ENCODE results near the gene RTP1. TPM values are rescaled to one million over a fixed set of nuclear protein-coding genes. Genes with fewer than 3 reads are reported as not detected.

RTP1 gene
- total and polyA plus RNA-seq, 5 donors from 2014 or later, result not detected

DNA sequence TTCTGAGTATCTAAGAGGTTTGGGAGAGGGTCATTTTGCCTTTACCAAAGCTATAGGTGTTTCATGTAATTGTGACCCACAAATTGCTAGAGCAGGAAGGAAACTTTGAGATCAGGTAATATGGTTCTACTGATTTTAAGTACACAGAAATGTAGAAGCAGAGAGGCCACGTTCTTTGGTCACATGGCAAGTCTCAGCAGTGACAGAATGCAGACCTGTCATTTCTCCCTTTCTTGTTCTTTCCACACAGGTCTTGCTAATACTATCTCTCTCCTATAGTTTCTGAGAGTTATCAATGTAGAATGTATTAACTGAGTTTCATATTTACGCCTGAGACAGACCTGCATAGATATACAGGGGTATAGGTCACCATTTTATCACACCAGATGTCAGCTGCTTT is 10.9 kb upstream of the RTP1 start:
- H3K27ac ChIP-seq (ENCODE audit: insufficient read depth, low read length, poor library complexity, severe bottlenecking), result no peak overlapping the region
- no peak for DNase-seq
- H3K36me3 Mint-ChIP-seq, result no peaks in the 10 kb centered on the region
- H3K27me3 ChIP-seq (ENCODE audit: control insufficient read depth, insufficient read depth, low read length), result peaks cover 10% of the 10 kb centered on the region
- H3K4me3 ChIP-seq (ENCODE audit: low read depth, low read length), result no peak overlapping the region
- H3K27ac Mint-ChIP-seq, result no peak overlapping the region
- no peak for ATAC-seq (ENCODE audit: low read depth in 2 of 2)
- peaks cover 44% of the 10 kb centered on the region for H3K27me3 Mint-ChIP-seq
- no peak overlapping the region for H3K4me3 Mint-ChIP-seq
- H3K9me3 Mint-ChIP-seq, result peaks cover 0 to 4% (median 0%) of the 10 kb centered on the region in 7 donors
- no peaks in the 10 kb centered on the region for H3K36me3 ChIP-seq (ENCODE audit: control insufficient read depth, insufficient read depth, low read length)
- H3K4me1 ChIP-seq (ENCODE audit: control insufficient read depth, insufficient read depth, low read length, poor library complexity, severe bottlenecking), result no peaks in the 10 kb centered on the region
- no peaks in the 10 kb centered on the region for H3K9me3 ChIP-seq (ENCODE audit: control insufficient read depth in 2 of 2, low read length in 2 of 2)
- H3K4me1 Mint-ChIP-seq, result no peaks in the 10 kb centered on the region

DNA sequence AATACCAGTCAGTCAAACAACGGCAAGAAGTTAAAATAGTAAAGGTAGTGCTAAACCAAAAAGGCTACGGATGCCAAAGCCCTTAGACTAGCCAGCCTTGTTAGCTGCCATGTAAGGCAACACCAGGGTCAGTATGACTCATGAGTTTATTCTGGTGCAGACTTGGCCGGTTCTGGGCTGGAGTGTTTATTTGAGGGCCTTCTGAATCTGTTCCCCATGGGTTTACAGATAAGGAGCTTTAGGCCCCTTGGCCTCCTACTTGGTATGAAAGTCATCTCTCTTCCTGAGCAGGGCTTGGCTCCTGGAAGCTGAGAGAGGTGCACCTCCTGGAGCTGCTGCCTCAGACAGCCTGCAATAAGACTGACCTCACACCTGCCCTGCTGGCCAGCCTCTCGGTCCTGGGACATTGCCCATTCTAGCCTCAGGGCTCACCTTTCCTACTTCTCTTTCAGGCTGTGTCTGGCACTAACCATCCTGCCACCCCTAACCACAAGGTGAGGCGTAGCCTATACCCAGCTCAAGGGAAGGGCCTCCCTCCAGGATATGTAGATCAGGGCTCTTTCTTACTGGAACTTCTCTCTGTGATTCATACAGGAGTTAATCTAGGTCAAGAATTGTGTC is 10.4 kb upstream of the RTP1 start:
- no peaks in the 10 kb centered on the region for H3K9me3 ChIP-seq (ENCODE audit: control insufficient read depth in 2 of 2, low read length in 2 of 2)

DNA sequence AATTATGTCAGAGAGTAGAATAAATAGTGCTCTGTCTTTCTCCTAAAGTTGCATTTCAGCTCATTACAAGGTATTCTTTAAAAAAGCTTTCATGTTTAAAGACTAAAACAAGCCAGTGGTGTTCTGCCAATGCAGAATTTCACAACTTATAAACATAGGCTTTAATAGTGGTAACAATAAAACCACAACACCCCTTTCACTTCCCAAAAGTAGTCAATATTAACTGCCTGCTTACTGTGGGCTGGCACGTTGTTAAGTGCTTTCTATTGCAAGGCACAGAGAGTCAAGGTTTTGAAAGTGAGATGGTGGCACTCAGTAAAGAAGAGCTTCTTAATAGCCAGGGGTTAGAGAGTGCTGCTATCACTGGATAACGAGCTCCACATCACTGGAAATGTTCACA is 8.4 kb upstream of the RTP1 start:
- H3K36me3 ChIP-seq (ENCODE audit: control insufficient read depth, insufficient read depth, low read length), result no peaks in the 10 kb centered on the region
- Mint-ChIP-seq H3K9me3 (peaks cover 0 to 6% (median 0%) of the 10 kb centered on the region in 7 donors), H3K4me1 (no peaks in the 10 kb centered on the region), H3K27me3 (peaks cover 52% of the 10 kb centered on the region), H3K27ac (no peak overlapping the region), H3K36me3 (no peaks in the 10 kb centered on the region), H3K4me3 (no peak overlapping the region)
- H3K27ac ChIP-seq (ENCODE audit: insufficient read depth, low read length, poor library complexity, severe bottlenecking), result no peak overlapping the region
- no peak for ATAC-seq (ENCODE audit: low read depth in 2 of 2)
- no peaks in the 10 kb centered on the region for H3K4me1 ChIP-seq (ENCODE audit: control insufficient read depth, insufficient read depth, low read length, poor library complexity, severe bottlenecking)
- DNase-seq, result no peak
- H3K27me3 ChIP-seq (ENCODE audit: control insufficient read depth, insufficient read depth, low read length), result peaks cover 13% of the 10 kb centered on the region
- H3K4me3 ChIP-seq (ENCODE audit: low read depth, low read length), result no peak overlapping the region
- H3K9me3 ChIP-seq (ENCODE audit: control insufficient read depth in 2 of 2, low read length in 2 of 2), result no peaks in the 10 kb centered on the region

More for the DNA sequence above, 10.4 kb upstream of the RTP1 start:
- peaks cover 0 to 4% (median 0%) of the 10 kb centered on the region in 7 donors for H3K9me3 Mint-ChIP-seq
- ATAC-seq (ENCODE audit: low read depth in 2 of 2) (no peak), DNase-seq (no peak)
- Histone ChIP-seq H3K4me1 (ENCODE audit: control insufficient read depth, insufficient read depth, low read length, poor library complexity, severe bottlenecking) (no peaks in the 10 kb centered on the region), H3K27ac (ENCODE audit: insufficient read depth, low read length, poor library complexity, severe bottlenecking) (no peak overlapping the region), H3K36me3 (ENCODE audit: control insufficient read depth, insufficient read depth, low read length) (no peaks in the 10 kb centered on the region), H3K4me3 (ENCODE audit: low read depth, low read length) (no peak overlapping the region), H3K27me3 (ENCODE audit: control insufficient read depth, insufficient read depth, low read length) (peaks cover 11% of the 10 kb centered on the region)
- H3K27ac Mint-ChIP-seq, result no peak overlapping the region
- H3K27me3 Mint-ChIP-seq, result peaks cover 49% of the 10 kb centered on the region
- H3K4me3 Mint-ChIP-seq, result no peak overlapping the region
- H3K4me1 Mint-ChIP-seq, result no peaks in the 10 kb centered on the region
- no peaks in the 10 kb centered on the region for H3K36me3 Mint-ChIP-seq

GRCh38 chr3:187191271-187191670 is 6.0 kb upstream of the RTP1 start:
- H3K4me3 Mint-ChIP-seq, result no peak overlapping the region
- Histone ChIP-seq H3K36me3 (ENCODE audit: control insufficient read depth, insufficient read depth, low read length) (no peaks in the 10 kb centered on the region), H3K27ac (ENCODE audit: insufficient read depth, low read length, poor library complexity, severe bottlenecking) (no peak overlapping the region), H3K4me3 (ENCODE audit: low read depth, low read length) (no peak overlapping the region), H3K4me1 (ENCODE audit: control insufficient read depth, insufficient read depth, low read length, poor library complexity, severe bottlenecking) (no peaks in the 10 kb centered on the region), H3K27me3 (ENCODE audit: control insufficient read depth, insufficient read depth, low read length) (peaks cover 16% of the 10 kb centered on the region), H3K9me3 (ENCODE audit: control insufficient read depth in 2 of 2, low read length in 2 of 2) (no peaks in the 10 kb centered on the region)
- ATAC-seq (ENCODE audit: low read depth in 2 of 2) (no peak), DNase-seq (no peak)
- no peak overlapping the region for H3K27ac Mint-ChIP-seq
- H3K27me3 Mint-ChIP-seq, result peaks cover 62% of the 10 kb centered on the region
- H3K9me3 Mint-ChIP-seq, result peaks cover 0 to 6% (median 0%) of the 10 kb centered on the region in 7 donors
- no peaks in the 10 kb centered on the region for H3K36me3 Mint-ChIP-seq
- no peaks in the 10 kb centered on the region for H3K4me1 Mint-ChIP-seq

GRCh38 chr3:187193181-187193580 is 4.1 kb upstream of the RTP1 start:
- no peaks in the 10 kb centered on the region for H3K4me1 Mint-ChIP-seq
- Histone ChIP-seq H3K4me3 (ENCODE audit: low read depth, low read length) (no peak overlapping the region), H3K27ac (ENCODE audit: insufficient read depth, low read length, poor library complexity, severe bottlenecking) (no peak overlapping the region), H3K4me1 (ENCODE audit: control insufficient read depth, insufficient read depth, low read length, poor library complexity, severe bottlenecking) (no peaks in the 10 kb centered on the region), H3K36me3 (ENCODE audit: control insufficient read depth, insufficient read depth, low read length) (no peaks in the 10 kb centered on the region), H3K27me3 (ENCODE audit: control insufficient read depth, insufficient read depth, low read length) (peaks cover 13% of the 10 kb centered on the region), H3K9me3 (ENCODE audit: control insufficient read depth in 2 of 2, low read length in 2 of 2) (no peaks in the 10 kb centered on the region)
- ATAC-seq (ENCODE audit: low read depth in 2 of 2) (no peak), DNase-seq (no peak)
- H3K9me3 Mint-ChIP-seq, result peaks cover 0 to 6% (median 0%) of the 10 kb centered on the region in 7 donors
- no peak overlapping the region for H3K4me3 Mint-ChIP-seq
- peaks cover 62% of the 10 kb centered on the region for H3K27me3 Mint-ChIP-seq
- H3K36me3 Mint-ChIP-seq, result no peaks in the 10 kb centered on the region
- H3K27ac Mint-ChIP-seq, result no peak overlapping the region

DNA sequence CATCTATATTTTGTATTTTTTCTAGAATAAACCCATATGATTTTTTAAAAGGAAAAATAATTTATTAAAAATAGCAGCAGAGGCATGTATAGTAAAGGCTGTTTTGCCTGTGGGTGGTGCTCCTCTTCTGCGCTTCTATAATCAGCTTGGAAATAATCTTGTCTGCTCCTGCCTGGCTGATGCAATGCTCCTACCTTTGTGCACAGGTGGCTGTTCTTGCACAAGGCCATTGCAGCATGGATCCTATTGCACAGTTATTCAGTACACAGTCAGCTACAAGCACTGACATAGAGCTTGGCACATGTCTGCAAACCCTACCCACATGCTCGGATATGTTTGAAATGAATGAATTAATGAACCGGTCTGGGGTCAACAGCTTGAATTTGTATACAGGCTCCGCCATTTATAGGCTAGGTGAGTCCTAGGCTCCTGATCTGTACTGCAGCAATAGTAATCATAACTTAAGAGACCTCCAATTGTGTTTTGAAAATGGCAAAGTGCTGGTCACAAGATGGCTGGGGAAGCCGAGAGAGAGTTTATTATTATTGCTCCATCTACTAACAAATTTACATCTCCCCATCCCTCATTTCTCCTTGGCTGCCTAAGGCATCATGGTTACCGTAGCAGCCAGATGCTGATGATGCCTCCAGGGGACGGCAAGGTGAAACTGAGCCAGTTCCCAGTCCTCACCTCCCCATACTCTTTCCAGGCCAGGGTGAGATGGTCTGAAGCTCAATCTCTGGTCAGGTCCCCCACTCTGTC is 532 bp upstream of the RTP1 start:
- Histone ChIP-seq H3K27ac (ENCODE audit: insufficient read depth, low read length, poor library complexity, severe bottlenecking) (no peak overlapping the region), H3K36me3 (ENCODE audit: control insufficient read depth, insufficient read depth, low read length) (no peaks in the 10 kb centered on the region), H3K9me3 (ENCODE audit: control insufficient read depth in 2 of 2, low read length in 2 of 2) (no peaks in the 10 kb centered on the region), H3K4me3 (ENCODE audit: low read depth, low read length) (no peak overlapping the region), H3K4me1 (ENCODE audit: control insufficient read depth, insufficient read depth, low read length, poor library complexity, severe bottlenecking) (no peaks in the 10 kb centered on the region), H3K27me3 (ENCODE audit: control insufficient read depth, insufficient read depth, low read length) (peaks cover 5% of the 10 kb centered on the region)
- no peaks in the 10 kb centered on the region for H3K36me3 Mint-ChIP-seq
- peaks cover 0 to 2% (median 0%) of the 10 kb centered on the region in 7 donors for H3K9me3 Mint-ChIP-seq
- DNase-seq (no peak), ATAC-seq (ENCODE audit: low read depth in 2 of 2) (no peak)
- H3K27me3 Mint-ChIP-seq, result peaks cover 36% of the 10 kb centered on the region
- H3K4me1 Mint-ChIP-seq, result no peaks in the 10 kb centered on the region
- H3K4me3 Mint-ChIP-seq, result no peak overlapping the region
- no peak overlapping the region for H3K27ac Mint-ChIP-seq

GRCh38 chr3:187198490-187198889 is 1.2 kb downstream of the RTP1 start:
- Histone ChIP-seq H3K27ac (ENCODE audit: insufficient read depth, low read length, poor library complexity, severe bottlenecking) (no peak overlapping the region), H3K36me3 (ENCODE audit: control insufficient read depth, insufficient read depth, low read length) (no peaks in the 10 kb centered on the region), H3K4me3 (ENCODE audit: low read depth, low read length) (no peak overlapping the region), H3K27me3 (ENCODE audit: control insufficient read depth, insufficient read depth, low read length) (peaks cover 6% of the 10 kb centered on the region), H3K4me1 (ENCODE audit: control insufficient read depth, insufficient read depth, low read length, poor library complexity, severe bottlenecking) (no peaks in the 10 kb centered on the region), H3K9me3 (ENCODE audit: control insufficient read depth in 2 of 2, low read length in 2 of 2) (no peaks in the 10 kb centered on the region)
- DNase-seq (no peak), ATAC-seq (ENCODE audit: low read depth in 2 of 2) (no peak)
- peaks cover 27% of the 10 kb centered on the region for H3K27me3 Mint-ChIP-seq
- no peaks in the 10 kb centered on the region for H3K4me1 Mint-ChIP-seq
- H3K36me3 Mint-ChIP-seq, result no peaks in the 10 kb centered on the region
- no peak overlapping the region for H3K4me3 Mint-ChIP-seq
- H3K27ac Mint-ChIP-seq, result no peak overlapping the region
- no peaks in the 10 kb centered on the region for H3K9me3 Mint-ChIP-seq

All from CD4-positive, CD25-positive, alpha-beta regulatory T cell (primary cell).